Smooth muscle cell (in vitro differentiated cells): ENCODE results near the gene DSCAM. TPM values are rescaled to one million over a fixed set of nuclear protein-coding genes. Genes with fewer than 3 reads are reported as not detected.

ENCODE experiments used
- DNase-seq: peaks from one replicate; lab custom pipeline; 2025; ENCODE audit not compliant: unreplicated experiment; lab: John Stamatoyannopoulos, UW
- H2AFZ ChIP-seq: fragments of 200-600 bp; sonication (generic); 2 replicates; pipeline ENCODE4 v1.6.0; 2016; ENCODE audit warnings: antibody characterized with exemption, low read depth, mild to moderate bottlenecking
- H3F3A ChIP-seq: fragments of 200-600 bp; sonication (generic); 2 replicates; pipeline ENCODE4 v1.6.0; 2017; ENCODE audit warnings: antibody characterized with exemption, low read depth
- H3K27ac ChIP-seq: fragments of 200-600 bp; sonication (generic); 2 replicates; pipeline ENCODE4 v1.5.1; 2016; ENCODE audit warnings: low read depth, mild to moderate bottlenecking
- H3K27me3 ChIP-seq: fragments of 200-600 bp; sonication (generic); 2 replicates; pipeline ENCODE4 v1.6.1; 2016; ENCODE audit warnings: low read depth, mild to moderate bottlenecking
- H3K36me3 ChIP-seq: fragments of 200-600 bp; sonication (generic); 2 replicates; pipeline ENCODE4 v1.5.1; 2016; ENCODE audit warnings: low read depth
- H3K4me1 ChIP-seq: fragments of 200-600 bp; sonication (generic); 2 replicates; pipeline ENCODE4 v1.5.1; 2016; ENCODE audit warnings: low read depth
- H3K4me2 ChIP-seq: fragments of 200-600 bp; sonication (generic); 2 replicates; pipeline ENCODE4 v1.6.0; 2016; ENCODE audit warnings: mild to moderate bottlenecking
- H3K4me3 ChIP-seq: fragments of 200-600 bp; sonication (generic); 2 replicates; pipeline ENCODE4 v1.5.1; 2016; ENCODE audit warnings: mild to moderate bottlenecking
- H3K79me2 ChIP-seq: fragments of 200-600 bp; sonication (generic); 2 replicates; pipeline ENCODE4 v1.6.0; 2016; ENCODE audit warnings: low read depth, mild to moderate bottlenecking
- H3K9ac ChIP-seq: fragments of 200-600 bp; sonication (generic); 2 replicates; pipeline ENCODE4 v1.6.0; 2016; ENCODE audit warnings: low read depth
- H3K9me3 ChIP-seq: fragments of 200-600 bp; sonication (generic); replicated peaks from 2 replicates; pipeline ENCODE4 v1.5.1; 2016; ENCODE audit warnings: low read depth
- H4K20me1 ChIP-seq: fragments of 200-600 bp; sonication (generic); 2 replicates; pipeline ENCODE4 v1.6.0; 2016; ENCODE audit warnings: low read depth
- WGBS: methylation state at CpG from one replicate; pipeline ENCODE4 v1.1.7; 2016; ENCODE audit warnings: low lambda C conversion rate; 5-methylcytosine and 5-hydroxymethylcytosine counted together
- polyA plus RNA-seq: library from polyadenylated mRNA; unstranded; fragments of >200 nt; fragmentation: Nextera tagmentation; extraction: Ambion mirVana; gene quantifications from 2 replicates; pipeline ENCODE4 v1.2.1, GENCODE V29; 2016
- total RNA-seq: library from RNA; depleted of rRNA; stranded (reverse); fragments of >200 nt; gene quantifications from 2 replicates; pipeline ENCODE4 v1.2.3, GENCODE V29; 2014
- TF ChIP-seq, protein P1 (sequence below): fragments of 200-600 bp; sonication (generic); IDR thresholded peaks from 2 replicates; pipeline ENCODE4 v1.5.1; 2017; ENCODE audit warnings: borderline replicate concordance, mild to moderate bottlenecking, antibody characterized with exemption; ENCODE audit not compliant: insufficient read depth, poor library complexity, severe bottlenecking

DSCAM gene
- total and polyA plus RNA-seq, 2 experiments from 2014 or later, result not detected

DNA sequence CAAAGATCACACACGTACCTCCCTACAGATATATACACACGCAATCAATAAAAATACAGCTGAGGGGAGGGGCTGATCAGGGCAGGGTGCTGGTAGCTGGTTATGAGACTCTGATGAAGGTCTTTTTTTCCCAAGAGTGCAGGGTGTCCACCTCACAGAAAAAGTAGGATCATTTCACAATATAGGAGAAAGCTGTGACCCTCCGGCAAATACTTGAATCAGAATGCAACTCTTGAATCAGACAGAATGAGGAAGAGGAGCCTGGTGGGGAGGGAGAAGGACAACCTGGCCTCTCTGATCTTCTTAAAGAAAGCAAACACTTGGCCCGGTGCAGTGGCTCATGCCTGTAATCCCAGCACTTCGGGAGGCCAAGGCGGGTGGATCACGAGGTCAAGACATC, 710.4 kb downstream of the DSCAM start:
- no peaks in the 10 kb centered on the region for H3K27me3 ChIP-seq
- no peak overlapping the region for H3K9ac ChIP-seq
- TF ChIP-seq, protein P1, sequence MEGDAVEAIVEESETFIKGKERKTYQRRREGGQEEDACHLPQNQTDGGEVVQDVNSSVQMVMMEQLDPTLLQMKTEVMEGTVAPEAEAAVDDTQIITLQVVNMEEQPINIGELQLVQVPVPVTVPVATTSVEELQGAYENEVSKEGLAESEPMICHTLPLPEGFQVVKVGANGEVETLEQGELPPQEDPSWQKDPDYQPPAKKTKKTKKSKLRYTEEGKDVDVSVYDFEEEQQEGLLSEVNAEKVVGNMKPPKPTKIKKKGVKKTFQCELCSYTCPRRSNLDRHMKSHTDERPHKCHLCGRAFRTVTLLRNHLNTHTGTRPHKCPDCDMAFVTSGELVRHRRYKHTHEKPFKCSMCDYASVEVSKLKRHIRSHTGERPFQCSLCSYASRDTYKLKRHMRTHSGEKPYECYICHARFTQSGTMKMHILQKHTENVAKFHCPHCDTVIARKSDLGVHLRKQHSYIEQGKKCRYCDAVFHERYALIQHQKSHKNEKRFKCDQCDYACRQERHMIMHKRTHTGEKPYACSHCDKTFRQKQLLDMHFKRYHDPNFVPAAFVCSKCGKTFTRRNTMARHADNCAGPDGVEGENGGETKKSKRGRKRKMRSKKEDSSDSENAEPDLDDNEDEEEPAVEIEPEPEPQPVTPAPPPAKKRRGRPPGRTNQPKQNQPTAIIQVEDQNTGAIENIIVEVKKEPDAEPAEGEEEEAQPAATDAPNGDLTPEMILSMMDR, result no peak
- no peak overlapping the region for H3K27ac ChIP-seq
- no peak overlapping the region for H3K4me3 ChIP-seq
- H2AFZ ChIP-seq, result no peak overlapping the region
- no peaks in the 10 kb centered on the region for H3K36me3 ChIP-seq
- no peaks in the 10 kb centered on the region for H3K79me2 ChIP-seq
- no peaks in the 10 kb centered on the region for H4K20me1 ChIP-seq
- H3F3A ChIP-seq, result no peaks in the 10 kb centered on the region
- DNase-seq, result no peak
- no peak overlapping the region for H3K4me2 ChIP-seq
- H3K4me1 ChIP-seq, result no peaks in the 10 kb centered on the region
- WGBS, result 94% methylated on average over 7 of the region's 7 CpGs
- no peaks in the 10 kb centered on the region for H3K9me3 ChIP-seq

DNA sequence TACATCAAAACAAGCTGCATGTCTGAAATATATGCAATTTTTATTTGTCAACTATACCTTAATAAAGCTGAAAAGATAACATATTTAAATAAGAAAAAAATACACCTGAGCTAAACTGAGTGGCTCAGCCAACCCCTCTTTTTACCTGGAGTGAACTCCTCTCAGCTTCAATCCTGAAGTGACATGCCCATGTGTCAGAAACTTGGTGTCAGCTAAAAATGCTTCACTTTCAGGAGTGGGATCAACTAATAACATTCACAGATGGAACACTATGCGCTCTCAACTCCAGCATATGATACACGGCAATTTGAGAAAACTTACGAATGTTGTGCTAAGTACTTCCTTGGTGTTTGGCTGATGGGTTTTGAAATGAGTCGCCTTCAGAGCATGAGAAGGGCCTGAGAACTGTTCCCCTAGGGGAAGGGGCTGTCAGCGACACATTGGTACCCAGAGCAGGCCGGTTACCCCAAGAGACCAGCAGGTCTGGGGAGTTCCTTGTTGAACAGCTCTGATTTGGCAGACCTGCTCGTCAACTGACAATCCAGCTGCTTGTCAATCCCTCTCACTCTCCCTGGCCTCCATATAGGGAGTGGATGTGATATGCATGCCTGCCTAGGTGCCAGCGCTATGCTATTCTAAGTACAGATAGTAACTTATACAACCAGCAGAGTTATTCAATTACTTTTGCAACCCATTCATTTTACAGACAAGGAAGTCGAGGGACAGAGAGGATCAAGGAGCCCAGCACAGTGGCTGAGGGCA, 712.0 kb downstream of the DSCAM start:
- WGBS, result 89% methylated on average over 9 of the region's 9 CpGs

DNA sequence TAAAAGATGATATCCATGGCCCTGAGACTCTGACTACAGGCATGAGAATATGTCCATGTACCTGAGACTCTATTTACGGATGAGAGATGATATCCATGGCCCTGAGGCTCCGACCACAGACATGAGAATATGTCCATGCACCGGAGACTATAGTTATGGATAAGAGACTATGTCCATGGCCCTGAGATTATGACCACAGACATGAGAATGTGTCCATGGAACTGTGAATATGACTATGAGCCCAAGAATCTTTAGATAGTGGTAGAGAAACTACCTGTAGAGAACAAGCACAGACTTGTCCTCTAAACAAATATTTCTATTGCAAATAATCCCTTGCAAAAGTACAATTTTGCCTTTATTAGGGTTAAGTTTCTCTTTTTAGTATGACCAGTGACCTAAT, 716.5 kb downstream of the DSCAM start:
- Histone ChIP-seq H3F3A (no peaks in the 10 kb centered on the region), H3K9me3 (no peaks in the 10 kb centered on the region), H3K36me3 (no peaks in the 10 kb centered on the region), H3K27ac (no peak overlapping the region), H3K4me1 (no peaks in the 10 kb centered on the region), H3K9ac (no peak overlapping the region), H3K79me2 (no peaks in the 10 kb centered on the region), H4K20me1 (no peaks in the 10 kb centered on the region), H3K4me2 (no peak overlapping the region), H3K27me3 (peaks cover 3% of the 10 kb centered on the region), H3K4me3 (no peak overlapping the region), H2AFZ (no peak overlapping the region)
- no peak for DNase-seq
- WGBS, result 90% methylated on average over 3 of the region's 3 CpGs
- TF ChIP-seq, protein P1, result no peak

More for the DNA sequence above, 712.0 kb downstream of the DSCAM start:
- Histone ChIP-seq H3K4me1 (no peaks in the 10 kb centered on the region), H3F3A (no peaks in the 10 kb centered on the region), H2AFZ (no peak overlapping the region), H3K9ac (no peak overlapping the region), H3K36me3 (no peaks in the 10 kb centered on the region), H3K4me2 (no peak overlapping the region), H3K79me2 (no peaks in the 10 kb centered on the region), H4K20me1 (no peaks in the 10 kb centered on the region), H3K27me3 (no peaks in the 10 kb centered on the region), H3K9me3 (no peaks in the 10 kb centered on the region), H3K27ac (no peak overlapping the region), H3K4me3 (no peak overlapping the region)
- TF ChIP-seq, protein P1, result no peak
- no peak for DNase-seq

DNA sequence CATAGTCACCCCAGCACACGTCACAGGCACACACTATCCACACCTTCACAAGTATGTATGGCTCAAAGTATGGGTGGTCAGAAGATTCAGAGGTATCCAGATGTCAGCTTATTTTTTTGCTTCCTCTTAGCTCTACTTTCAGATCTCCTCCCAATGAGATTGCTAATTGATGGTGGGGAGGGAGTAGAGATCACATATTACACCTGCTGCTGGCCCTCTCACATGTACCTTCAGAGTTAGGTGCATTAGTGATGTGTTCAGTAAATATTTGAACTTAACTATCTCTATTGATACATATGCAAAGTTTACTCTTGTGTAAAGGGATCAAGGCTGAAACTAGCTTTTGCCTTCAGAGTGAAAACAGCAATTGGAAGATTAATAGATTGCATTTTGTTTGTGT, 717.1 kb downstream of the DSCAM start:
- WGBS, result 92% methylated on average over 1 of the region's 1 CpG
- H3K9me3 ChIP-seq, result no peaks in the 10 kb centered on the region
- peaks cover 3% of the 10 kb centered on the region for H3K27me3 ChIP-seq
- H3K4me1 ChIP-seq, result no peaks in the 10 kb centered on the region
- no peak overlapping the region for H3K4me2 ChIP-seq
- no peak overlapping the region for H3K27ac ChIP-seq
- H3F3A ChIP-seq, result no peaks in the 10 kb centered on the region
- H2AFZ ChIP-seq, result no peak overlapping the region
- H3K36me3 ChIP-seq, result no peaks in the 10 kb centered on the region
- H4K20me1 ChIP-seq, result no peaks in the 10 kb centered on the region
- no peak for DNase-seq
- H3K9ac ChIP-seq, result no peak overlapping the region
- H3K4me3 ChIP-seq, result no peak overlapping the region
- H3K79me2 ChIP-seq, result no peaks in the 10 kb centered on the region
- TF ChIP-seq, protein P1, result no peak
